K562 (cell line): ENCODE results near the gene SLC25A21. TPM values are rescaled to one million over a fixed set of nuclear protein-coding genes. Genes with fewer than 3 reads are reported as not detected.

Experiments used
- ATF4 ChIP-seq: fragments of 450-650 bp; formaldehyde crosslinking; IDR thresholded peaks from 2 replicates; pipeline ENCODE4 v1.4.0; 2022; ENCODE audit warnings: mild to moderate bottlenecking, moderate library complexity
- CBX3 ChIP-seq, 2 experiments: IDR thresholded peaks; 1 replicate in 1 of 2; 2 replicates in 1 of 2; pipeline ENCODE4 v1.6.1; 2012; ENCODE audit warnings: inconsistent platforms in 2 of 2, low read length in 2 of 2, borderline replicate concordance in 1 of 2, control low read depth in 1 of 2
- CXXC5 ChIP-seq: fragments of 250-450 bp; sonication (Bioruptor Pico); IDR thresholded peaks from 2 replicates; pipeline ENCODE4 v1.8.0; 2022; ENCODE audit warnings: inconsistent platforms, mild to moderate bottlenecking, moderate library complexity
- GABPA ChIP-seq: fragments of 200-800 bp; sonication (Bioruptor generic); conservative IDR thresholded peaks from 2 replicates; pipeline ENCODE4 v1.6.1; 2016; ENCODE audit warnings: low read depth, missing genetic modification characterization, missing compliant biosample characterization
- GTF2F1 ChIP-seq: IDR thresholded peaks from 2 replicates; pipeline ENCODE4 v1.6.1; 2011; ENCODE audit warnings: low read depth, low read length, improper control_type of control experiment
- HMGN3 ChIP-seq: IDR thresholded peaks from 2 replicates; pipeline ENCODE4 v1.6.1; 2011; ENCODE audit warnings: borderline replicate concordance, low read depth, mild to moderate bottlenecking, mixed read lengths, low read length; ENCODE audit not compliant: insufficient read length; ENCODE audit errors: extremely low read depth
- JUND ChIP-seq, 2 experiments: IDR thresholded peaks; 2 replicates in 1 of 2; 3 replicates in 1 of 2; pipeline ENCODE4 v1.6.1; 2011; ENCODE audit warnings: borderline replicate concordance in 2 of 2, low read depth in 2 of 2, low read length in 2 of 2, improper control_type of control experiment in 1 of 2, missing biosample characterization in 1 of 2, missing genetic modification characterization in 1 of 2, missing genetic modification reagents in 1 of 2
- L3MBTL2 ChIP-seq: fragments of 450-650 bp; IDR thresholded peaks from 2 replicates; pipeline ENCODE4 v1.6.1; 2016; ENCODE audit warnings: mild to moderate bottlenecking, moderate library complexity
- NCOA1 ChIP-seq: fragments of 450-650 bp; IDR thresholded peaks from 2 replicates; pipeline ENCODE4 v1.6.1; 2016; ENCODE audit warnings: low read depth
- PHF8 ChIP-seq: fragments of 200-600 bp; sonication (generic); IDR thresholded peaks from 2 replicates; pipeline ENCODE4 v1.6.1; 2012; ENCODE audit warnings: mixed run types, mild to moderate bottlenecking, inconsistent platforms, low read length, moderate library complexity, borderline replicate concordance
- POLR2A ChIP-seq: fragments of 450-650 bp; conservative IDR thresholded peaks from 2 replicates; pipeline ENCODE4 v1.6.1; 2016
- PTRF ChIP-seq: fragments of 450-650 bp; IDR thresholded peaks from 2 replicates; pipeline ENCODE4 v1.6.1; 2016; ENCODE audit warnings: mild to moderate bottlenecking, missing genetic modification characterization, missing compliant biosample characterization
- SAP30 ChIP-seq: fragments of 200-600 bp; sonication (generic); IDR thresholded peaks from 2 replicates; pipeline ENCODE4 v1.6.1; 2012; ENCODE audit warnings: borderline replicate concordance, low read depth, mild to moderate bottlenecking, moderate library complexity, low read length, control low read depth, inconsistent platforms; ENCODE audit not compliant: insufficient read depth, poor library complexity, severe bottlenecking
- SIN3B ChIP-seq: fragments of 450-650 bp; IDR thresholded peaks from 2 replicates; pipeline ENCODE4 v1.6.1; 2017; ENCODE audit warnings: low read depth, mild to moderate bottlenecking, moderate library complexity
- SMAD4 ChIP-seq: fragments of 250-450 bp; sonication (Bioruptor Pico); conservative IDR thresholded peaks from 2 replicates; pipeline ENCODE4 v1.8.0; 2021; ENCODE audit warnings: inconsistent platforms, mild to moderate bottlenecking, moderate library complexity
- TBP ChIP-seq: optimal IDR thresholded peaks from 2 replicates; pipeline ENCODE3; 2011; ENCODE audit warnings: low read depth, low read length, improper control_type of control experiment
- TEAD1 ChIP-seq, 2 experiments: fragments of 450-650 bp in 1 of 2; sonication (generic) in 1 of 2; formaldehyde crosslinking; IDR thresholded peaks; 2 replicates each; pipeline versions ENCODE4 v1.4.0 to v1.8.0; 2020 to 2022; ENCODE audit warnings: mild to moderate bottlenecking in 2 of 2, missing genetic modification reagents in 1 of 2
- TRIM24 ChIP-seq, 2 experiments: fragments of 450-650 bp; IDR thresholded peaks; 2 replicates each; pipeline ENCODE4 v1.6.1; 2016
- ZBTB2 ChIP-seq: fragments of 450-650 bp; IDR thresholded peaks from 2 replicates; pipeline ENCODE4 v1.6.1; 2016; ENCODE audit warnings: antibody characterized with exemption
- ZSCAN32 ChIP-seq: fragments of 450-650 bp; formaldehyde crosslinking; IDR thresholded peaks from 2 replicates; pipeline ENCODE4 v1.4.0; 2020; ENCODE audit warnings: mild to moderate bottlenecking, moderate library complexity
- polyA plus RNA-seq, 8 experiments: library from polyadenylated mRNA; depleted of rRNA in 4 of 8; stranded (reverse) in 5 of 8; unstranded in 3 of 8; fragments of >200 nt; fragmentation: Nextera tagmentation in 2 of 8; fragmentation: Illumina TruSeq in 1 of 8; extraction: Ambion mirVana in 2 of 8; extraction: Trizol in 1 of 8; gene quantifications; 2 replicates each; pipeline versions ENCODE4 v1.2.1 to v1.2.3, GENCODE V29; 2011 to 2014; ENCODE audit warnings: inconsistent platforms in 1 of 8, missing spikeins in 1 of 8
- total RNA-seq, 7 experiments: library from RNA; depleted of rRNA in 6 of 7; stranded (reverse); fragments of >200 nt in 6 of 7; fragmentation: Illumina TruSeq in 2 of 7; extraction: Trizol in 2 of 7; gene quantifications; 2 replicates each; pipeline versions ENCODE4 v1.2.1 to v1.2.3, GENCODE V29; 2011 to 2021; ENCODE audit warnings: low replicate concordance in 1 of 7
- TF ChIP-seq, protein P1 (sequence below), 2 experiments: fragments of 450-650 bp; IDR thresholded peaks; 2 replicates each; pipeline ENCODE4 v1.6.1; 2018; ENCODE audit warnings: mild to moderate bottlenecking in 2 of 2, low read depth in 1 of 2; ENCODE audit not compliant: partially characterized antibody in 2 of 2

SLC25A21 gene
- total and polyA plus RNA-seq, 9 of the 15 experiments (the other 6 are each of a cell fraction or from before 2014, with no cell fraction given) = 15.2 to 46.7 (median 28.7) TPM

DNA sequence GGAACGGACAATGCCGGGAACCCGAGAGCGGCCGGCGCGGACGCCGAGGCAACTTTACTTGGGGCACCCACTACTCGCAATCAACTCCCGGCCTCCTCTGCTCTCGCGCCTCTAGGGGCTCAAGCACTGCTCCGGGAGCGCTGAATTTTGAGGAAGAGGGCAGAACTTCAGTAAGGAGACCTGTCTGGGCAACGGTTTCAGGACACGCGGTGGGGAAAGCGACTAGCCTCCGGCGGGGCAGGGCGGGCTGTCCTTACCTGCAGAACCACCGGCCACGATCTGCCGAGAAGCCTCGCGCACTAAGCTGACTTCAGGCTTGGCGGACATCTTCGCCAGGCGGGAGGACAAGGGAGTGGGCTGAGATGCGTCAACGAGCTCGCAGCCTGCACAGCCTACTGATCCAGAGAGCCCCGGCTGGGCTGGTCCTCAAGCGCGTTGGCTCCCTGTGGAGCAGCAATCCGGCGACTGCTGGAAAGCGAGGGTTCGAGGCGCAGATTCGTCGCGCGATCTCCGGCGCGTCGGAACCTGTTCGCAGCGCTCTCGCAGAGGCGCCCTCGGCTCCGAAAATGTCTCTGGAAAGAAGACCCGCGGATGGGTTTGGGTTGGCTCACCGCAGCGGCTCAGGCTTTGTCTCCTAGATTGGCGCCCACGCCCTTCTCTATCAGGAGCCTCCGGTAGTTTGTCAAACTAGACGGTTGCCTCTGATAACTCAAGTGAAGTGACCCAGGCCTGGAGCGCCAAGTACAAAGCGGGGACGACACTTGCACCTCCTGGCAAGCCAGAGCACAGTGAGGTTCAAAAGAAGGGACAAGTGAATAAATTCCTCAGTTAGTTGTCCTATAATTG lies at the start of gene SLC25A21 (continued):
- TF ChIP-seq, protein P1, sequence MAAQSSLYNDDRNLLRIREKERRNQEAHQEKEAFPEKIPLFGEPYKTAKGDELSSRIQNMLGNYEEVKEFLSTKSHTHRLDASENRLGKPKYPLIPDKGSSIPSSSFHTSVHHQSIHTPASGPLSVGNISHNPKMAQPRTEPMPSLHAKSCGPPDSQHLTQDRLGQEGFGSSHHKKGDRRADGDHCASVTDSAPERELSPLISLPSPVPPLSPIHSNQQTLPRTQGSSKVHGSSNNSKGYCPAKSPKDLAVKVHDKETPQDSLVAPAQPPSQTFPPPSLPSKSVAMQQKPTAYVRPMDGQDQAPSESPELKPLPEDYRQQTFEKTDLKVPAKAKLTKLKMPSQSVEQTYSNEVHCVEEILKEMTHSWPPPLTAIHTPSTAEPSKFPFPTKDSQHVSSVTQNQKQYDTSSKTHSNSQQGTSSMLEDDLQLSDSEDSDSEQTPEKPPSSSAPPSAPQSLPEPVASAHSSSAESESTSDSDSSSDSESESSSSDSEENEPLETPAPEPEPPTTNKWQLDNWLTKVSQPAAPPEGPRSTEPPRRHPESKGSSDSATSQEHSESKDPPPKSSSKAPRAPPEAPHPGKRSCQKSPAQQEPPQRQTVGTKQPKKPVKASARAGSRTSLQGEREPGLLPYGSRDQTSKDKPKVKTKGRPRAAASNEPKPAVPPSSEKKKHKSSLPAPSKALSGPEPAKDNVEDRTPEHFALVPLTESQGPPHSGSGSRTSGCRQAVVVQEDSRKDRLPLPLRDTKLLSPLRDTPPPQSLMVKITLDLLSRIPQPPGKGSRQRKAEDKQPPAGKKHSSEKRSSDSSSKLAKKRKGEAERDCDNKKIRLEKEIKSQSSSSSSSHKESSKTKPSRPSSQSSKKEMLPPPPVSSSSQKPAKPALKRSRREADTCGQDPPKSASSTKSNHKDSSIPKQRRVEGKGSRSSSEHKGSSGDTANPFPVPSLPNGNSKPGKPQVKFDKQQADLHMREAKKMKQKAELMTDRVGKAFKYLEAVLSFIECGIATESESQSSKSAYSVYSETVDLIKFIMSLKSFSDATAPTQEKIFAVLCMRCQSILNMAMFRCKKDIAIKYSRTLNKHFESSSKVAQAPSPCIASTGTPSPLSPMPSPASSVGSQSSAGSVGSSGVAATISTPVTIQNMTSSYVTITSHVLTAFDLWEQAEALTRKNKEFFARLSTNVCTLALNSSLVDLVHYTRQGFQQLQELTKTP (IDR thresholded peaks at IDR 0.05; ENCODE audit: low read depth in 1 of 2, partially characterized antibody in 2 of 2) = peak; percentile 1 to 37
- TF ChIP-seq TRIM24 (IDR thresholded peaks at IDR 0.05) (peak in 1 of 2 experiments; percentile 80; a peak in 2 of 4 replicates), PHF8 (peak; percentile 82; the same call in 1 of the 2 replicates), L3MBTL2 (peak; percentile 81), CBX3 (IDR thresholded peaks at IDR 0.05; ENCODE audit: borderline replicate concordance in 1 of 2, low read length in 2 of 2) (no peak), TEAD1 (CRISPR knock-in tag; IDR thresholded peaks at IDR 0.05) (peak in 1 of 2 experiments; percentile 72; a peak in 1 of 4 replicates), CXXC5 (peak; percentile 50), ATF4 (CRISPR knock-in tag) (no peak), SIN3B (0 out of 2 replicates have a peak, but pooled peaks have one; percentile 10), POLR2A (peak; percentile 85), TBP (peak; percentile 52), NCOA1 (peak; percentile 67; the same call in 1 of the 2 replicates), ZSCAN32 (CRISPR knock-in tag) (no peak), SAP30 (no peak), ZBTB2 (no peak), HMGN3 (peak; percentile 54), GTF2F1 (no peak), SMAD4 (CRISPR knock-in tag) (peak; percentile 30), PTRF (tag) (no peak), JUND (IDR thresholded peaks at IDR 0.05; ENCODE audit: borderline replicate concordance, low read depth, low read length) (peak; percentile 15), JUND (tag; IDR thresholded peaks at IDR 0.05; ENCODE audit: borderline replicate concordance, low read depth, low read length) (no peak; the same call in 2 of the 3 replicates), GABPA (peak; percentile 76)
